ENCODE data around the gene C3orf33.

The C3orf33 gene

GRCh38 chr3:155809181-155809580 lies 3.1 kb upstream of the C3orf33 start:
- ChIA-PET CTCF (no interaction called here), POLR2A (no interaction called here)
- no peak for DNase-seq (ENCODE audit: extremely low spot score)
- no peak for TF ChIP-seq CTCF (IDR thresholded peaks at IDR 0.05; ENCODE audit: control extremely low read depth, extremely low read depth, low read depth, missing control alignments)

DNA sequence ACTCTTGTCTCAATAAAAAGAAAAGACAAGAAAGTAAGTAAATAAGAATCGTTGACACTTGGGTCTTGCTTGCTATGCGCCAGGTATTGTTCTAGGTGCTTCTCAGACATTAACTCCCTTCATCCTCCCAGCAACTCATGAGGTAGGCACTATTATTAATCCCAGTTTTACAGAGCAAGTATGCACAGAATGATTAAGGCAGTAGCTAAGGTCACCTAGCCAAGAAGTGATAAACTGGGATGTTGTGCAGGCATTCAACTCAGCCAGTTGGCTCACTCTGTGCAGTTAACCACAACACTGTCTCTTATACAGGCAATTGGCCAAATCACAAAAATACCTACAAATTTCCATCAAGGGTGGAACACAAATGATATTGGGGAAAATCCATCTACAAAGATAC lies 1.7 kb upstream of the C3orf33 start:
- ChIA-PET POLR2A (no interaction called here), CTCF (interaction anchor here (1.5 kb wide), 1 partner anchor 643 kb away, joined by 4 read pairs; no protein-coding TSS in a partner anchor)

GRCh38 chr3:155805204-155805801 lies 775 bp downstream of the C3orf33 start:
- TF ChIP-seq CTCF (IDR thresholded peaks at IDR 0.05; ENCODE audit: control extremely low read depth, extremely low read depth, low read depth, missing control alignments) = no peak
- POLR2A ChIA-PET = interaction anchor here (1.0 to 1.9 kb wide), 2 partner anchors 48 to 65 kb away, joined by 6 to 8 read pairs; partner anchors contain the start of gene SLC33A1
- CTCF ChIA-PET = interaction anchor here (0.6 to 2.9 kb wide), 54 partner anchors 9 to 817 kb away, joined by 3 to 77 read pairs (median 6); partner anchors contain the start of genes GMPS and SLC33A1
- no peak for DNase-seq (ENCODE audit: extremely low spot score)

More for the DNA sequence above, 1.7 kb upstream of the C3orf33 start:
- no peak for DNase-seq (ENCODE audit: extremely low spot score)
- no peak for TF ChIP-seq CTCF (IDR thresholded peaks at IDR 0.05; ENCODE audit: control extremely low read depth, extremely low read depth, low read depth, missing control alignments)

- TF ChIP-seq CTCF (IDR thresholded peaks at IDR 0.05; ENCODE audit: control extremely low read depth, extremely low read depth, low read depth, missing control alignments) = no peak
- ChIA-PET POLR2A (no interaction called here), CTCF (interaction anchor here (2.5 kb wide), 1 partner anchor 49 kb away, joined by 24 read pairs; the partner anchor contains the start of gene SLC33A1)
- DNase-seq (ENCODE audit: extremely low spot score) = no peak
Measured at GRCh38 chr3:155804323-155804722, 1.8 kb downstream of the C3orf33 start.

GRCh38 chr3:155792532-155792931 lies 13.5 kb downstream of the C3orf33 start:
- CTCF ChIA-PET = no interaction called here
- no peak for DNase-seq (ENCODE audit: extremely low spot score)
- POLR2A ChIA-PET = no interaction called here
- no peak for TF ChIP-seq CTCF (IDR thresholded peaks at IDR 0.05; ENCODE audit: control extremely low read depth, extremely low read depth, low read depth, missing control alignments)

- DNase-seq (ENCODE audit: extremely low spot score) = no peak
- POLR2A ChIA-PET = no interaction called here
- TF ChIP-seq CTCF (IDR thresholded peaks at IDR 0.05; ENCODE audit: control extremely low read depth, extremely low read depth, low read depth, missing control alignments) = no peak
- CTCF ChIA-PET = interaction anchor here (0.8 to 1.6 kb wide), 2 partner anchors 15 to 19 kb away, joined by 3 to 5 read pairs; partner anchors contain the start of gene C3orf33
Measured at GRCh38 chr3:155791190-155791589, 14.9 kb downstream of the C3orf33 start.

Data from GM10248 (cell line).